SK-N-SH treated with all-trans-retinoic acid at 6 μM for 48 hours (cell line): ENCODE results near the gene BTBD17.

Experiments used
- ATAC-seq: fragments of 200-7000 bp; cut with Tn5 transposase; 3 replicates; pipeline ENCODE4 v1.9.1; 2020; ENCODE audit warnings: mild to moderate bottlenecking, moderate library complexity
- ARNTL ChIP-seq: fragments of 450-650 bp; formaldehyde crosslinking; IDR thresholded peaks from 2 replicates; pipeline ENCODE4 v1.5.0; 2020; ENCODE audit warnings: low read depth, mild to moderate bottlenecking, moderate library complexity, borderline replicate concordance
- CSDC2 ChIP-seq: fragments of 250-450 bp; sonication (Bioruptor Pico); IDR thresholded peaks from 2 replicates; pipeline ENCODE4 v1.5.0; 2020; ENCODE audit warnings: mild to moderate bottlenecking, moderate library complexity
- ESRRG ChIP-seq: fragments of 250-450 bp; sonication (Bioruptor Pico); IDR thresholded peaks from 2 replicates; pipeline ENCODE4 v1.6.1; 2021; ENCODE audit warnings: mild to moderate bottlenecking
- ISL1 ChIP-seq: fragments of 250-450 bp; sonication (Bioruptor Pico); IDR thresholded peaks from 2 replicates; pipeline ENCODE4 v2.1.2; 2022; ENCODE audit warnings: mild to moderate bottlenecking, moderate library complexity
- PATZ1 ChIP-seq: fragments of 250-450 bp; sonication (Bioruptor Pico); IDR thresholded peaks from 2 replicates; pipeline ENCODE4 v1.8.0; 2020; ENCODE audit warnings: mild to moderate bottlenecking, moderate library complexity, borderline replicate concordance
- POU6F1 ChIP-seq: fragments of 250-450 bp; sonication (Bioruptor Pico); IDR thresholded peaks from 2 replicates; pipeline ENCODE4 v1.8.0; 2021; ENCODE audit warnings: low read depth, mild to moderate bottlenecking, moderate library complexity, borderline replicate concordance
- PPARA ChIP-seq: fragments of 250-450 bp; sonication (Bioruptor Pico); IDR thresholded peaks from 2 replicates; pipeline ENCODE4 v1.5.0; 2020; ENCODE audit warnings: mild to moderate bottlenecking, borderline replicate concordance
- RARB ChIP-seq: fragments of 250-450 bp; sonication (Bioruptor Pico); IDR thresholded peaks from 2 replicates; pipeline ENCODE4 v1.8.0; 2021; ENCODE audit warnings: mild to moderate bottlenecking, moderate library complexity
- TCF4 ChIP-seq: fragments of 250-450 bp; sonication (Bioruptor Pico); IDR thresholded peaks from 2 replicates; pipeline ENCODE4 v1.8.0; 2021; ENCODE audit warnings: mild to moderate bottlenecking, moderate library complexity, borderline replicate concordance
- TOX ChIP-seq: fragments of 250-450 bp; sonication (Bioruptor Pico); IDR thresholded peaks from 2 replicates; pipeline ENCODE4 v1.8.0; 2021; ENCODE audit warnings: mild to moderate bottlenecking, moderate library complexity, borderline replicate concordance
- ZC3H10 ChIP-seq: fragments of 250-450 bp; sonication (Bioruptor Pico); IDR thresholded peaks from 2 replicates; pipeline ENCODE4 v1.5.1; 2021; ENCODE audit warnings: mild to moderate bottlenecking, moderate library complexity
- ZFP3 ChIP-seq: fragments of 250-450 bp; sonication (Bioruptor Pico); IDR thresholded peaks from 2 replicates; pipeline ENCODE4 v1.5.0; 2020; ENCODE audit warnings: mild to moderate bottlenecking, moderate library complexity
- ZFP30 ChIP-seq: fragments of 450-650 bp; formaldehyde crosslinking; IDR thresholded peaks from 2 replicates; pipeline ENCODE4 v1.5.0; 2022; ENCODE audit warnings: mild to moderate bottlenecking, moderate library complexity
- ZNF565 ChIP-seq: fragments of 450-650 bp; formaldehyde crosslinking; conservative IDR thresholded peaks from 2 replicates; pipeline ENCODE4 v1.5.0; 2020; ENCODE audit warnings: low read depth, mild to moderate bottlenecking, moderate library complexity
- ZNF70 ChIP-seq: fragments of 450-650 bp; formaldehyde crosslinking; IDR thresholded peaks from 2 replicates; pipeline ENCODE4 v1.5.0; 2020; ENCODE audit warnings: mild to moderate bottlenecking, moderate library complexity
- TF ChIP-seq, protein P1 (sequence below): fragments of 250-450 bp; sonication (Bioruptor Pico); IDR thresholded peaks from 2 replicates; pipeline ENCODE4 v1.5.1; 2021; ENCODE audit warnings: mild to moderate bottlenecking, moderate library complexity

The BTBD17 gene, protein sequence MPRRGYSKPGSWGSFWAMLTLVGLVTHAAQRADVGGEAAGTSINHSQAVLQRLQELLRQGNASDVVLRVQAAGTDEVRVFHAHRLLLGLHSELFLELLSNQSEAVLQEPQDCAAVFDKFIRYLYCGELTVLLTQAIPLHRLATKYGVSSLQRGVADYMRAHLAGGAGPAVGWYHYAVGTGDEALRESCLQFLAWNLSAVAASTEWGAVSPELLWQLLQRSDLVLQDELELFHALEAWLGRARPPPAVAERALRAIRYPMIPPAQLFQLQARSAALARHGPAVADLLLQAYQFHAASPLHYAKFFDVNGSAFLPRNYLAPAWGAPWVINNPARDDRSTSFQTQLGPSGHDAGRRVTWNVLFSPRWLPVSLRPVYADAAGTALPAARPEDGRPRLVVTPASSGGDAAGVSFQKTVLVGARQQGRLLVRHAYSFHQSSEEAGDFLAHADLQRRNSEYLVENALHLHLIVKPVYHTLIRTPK

DNA sequence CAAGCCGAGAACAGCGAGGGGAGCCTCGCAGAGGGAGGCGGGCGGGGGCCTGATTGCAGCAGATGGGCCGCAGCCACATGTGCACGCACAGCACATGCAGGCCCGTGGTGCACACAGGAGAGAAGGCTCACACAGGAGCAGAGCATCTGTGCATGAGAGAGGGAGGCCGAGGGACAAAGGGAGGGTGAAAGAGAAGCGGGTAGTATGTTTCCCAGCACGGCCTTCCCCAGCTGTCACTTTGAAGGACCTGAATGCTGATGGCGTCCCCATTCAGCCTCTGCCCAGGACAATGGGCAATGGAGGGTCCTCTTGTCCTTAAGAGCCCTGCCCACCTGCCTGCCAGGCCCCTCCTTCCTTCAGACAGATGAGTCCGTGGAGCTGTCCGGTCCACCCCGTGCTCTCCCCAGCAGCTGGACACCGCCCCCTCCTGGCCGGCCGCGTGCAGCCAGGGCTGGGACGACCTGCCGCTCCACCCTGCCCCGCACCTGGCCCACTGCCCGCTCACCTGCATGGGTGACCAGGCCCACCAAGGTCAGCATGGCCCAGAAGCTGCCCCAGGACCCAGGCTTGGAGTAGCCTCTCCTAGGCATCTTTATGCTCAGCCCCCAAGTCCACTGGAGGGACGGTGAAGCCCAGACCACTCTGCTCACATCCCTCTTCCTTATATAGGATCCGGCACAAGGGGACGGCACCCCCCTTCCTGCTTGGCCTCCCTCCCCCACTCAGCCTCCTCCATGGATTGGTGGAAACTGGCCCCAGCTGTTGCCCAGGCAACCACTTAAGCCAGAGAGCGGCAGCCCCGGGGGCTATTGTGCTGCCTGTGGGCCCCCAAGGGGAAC is at the start of gene BTBD17:
TSS of gene BTBD17 (minus strand) at position 639 of the 839 bp plus-strand sequence. CDS start at position 590, 49 bp downstream.
- TF ChIP-seq TCF4 (CRISPR knock-in tag) (no peak), PATZ1 (CRISPR knock-in tag) (no peak), PPARA (CRISPR knock-in tag) (no peak), ZFP30 (CRISPR knock-in tag) (no peak)
- no peak for ATAC-seq

- no peak for TF ChIP-seq TOX
- TF ChIP-seq ZFP30 (CRISPR knock-in tag): no peak
- no peak for TF ChIP-seq ZNF565
- TF ChIP-seq POU6F1 (CRISPR knock-in tag): no peak
- TF ChIP-seq ESRRG (CRISPR knock-in tag): no peak
- no peak for TF ChIP-seq PPARA (CRISPR knock-in tag)
- TF ChIP-seq TCF4 (CRISPR knock-in tag): no peak
- TF ChIP-seq PATZ1 (CRISPR knock-in tag): no peak
- no peak for TF ChIP-seq RARB
- no peak for TF ChIP-seq ZNF70 (CRISPR knock-in tag)
- TF ChIP-seq CSDC2 (CRISPR knock-in tag): no peak
- no peak for TF ChIP-seq ISL1
- TF ChIP-seq, protein P1, sequence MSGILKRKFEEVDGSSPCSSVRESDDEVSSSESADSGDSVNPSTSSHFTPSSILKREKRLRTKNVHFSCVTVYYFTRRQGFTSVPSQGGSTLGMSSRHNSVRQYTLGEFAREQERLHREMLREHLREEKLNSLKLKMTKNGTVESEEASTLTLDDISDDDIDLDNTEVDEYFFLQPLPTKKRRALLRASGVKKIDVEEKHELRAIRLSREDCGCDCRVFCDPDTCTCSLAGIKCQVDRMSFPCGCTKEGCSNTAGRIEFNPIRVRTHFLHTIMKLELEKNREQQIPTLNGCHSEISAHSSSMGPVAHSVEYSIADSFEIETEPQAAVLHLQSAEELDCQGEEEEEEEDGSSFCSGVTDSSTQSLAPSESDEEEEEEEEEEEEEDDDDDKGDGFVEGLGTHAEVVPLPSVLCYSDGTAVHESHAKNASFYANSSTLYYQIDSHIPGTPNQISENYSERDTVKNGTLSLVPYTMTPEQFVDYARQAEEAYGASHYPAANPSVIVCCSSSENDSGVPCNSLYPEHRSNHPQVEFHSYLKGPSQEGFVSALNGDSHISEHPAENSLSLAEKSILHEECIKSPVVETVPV (CRISPR knock-in tag): no peak
- TF ChIP-seq ZC3H10 (CRISPR knock-in tag): no peak
- ATAC-seq: no peak
Observed at GRCh38 chr17:74410001-74410443, 48.4 kb upstream of the BTBD17 start.

DNA sequence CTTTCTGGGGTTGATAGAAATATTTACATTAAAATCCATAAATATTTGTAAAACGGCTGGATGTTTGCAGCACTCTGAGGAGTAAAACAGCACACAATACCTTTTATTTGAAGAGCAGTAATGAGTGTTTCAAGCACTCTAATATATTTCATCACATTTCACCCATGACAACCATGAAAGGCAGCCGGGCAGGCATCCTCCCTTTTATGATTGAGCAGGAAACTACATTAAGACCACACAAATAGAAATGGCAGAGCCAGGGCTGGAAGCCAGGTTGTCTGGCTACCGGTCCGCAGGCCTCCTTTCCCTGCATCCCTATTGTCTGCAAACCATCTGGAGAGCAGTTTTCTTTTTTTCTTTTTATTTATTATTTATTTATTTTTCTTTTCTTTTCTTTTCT is 47.1 kb upstream of the BTBD17 start:
- TF ChIP-seq RARB: no peak
- no peak for TF ChIP-seq ESRRG (CRISPR knock-in tag)
- TF ChIP-seq, protein P1 (CRISPR knock-in tag): no peak
- ATAC-seq: no peak

GRCh38 chr17:74408262-74408661 is 46.6 kb upstream of the BTBD17 start:
- TF ChIP-seq ZNF565 (no peak), ARNTL (CRISPR knock-in tag) (no peak), ZFP3 (CRISPR knock-in tag) (no peak)
- ATAC-seq: no peak
